ENCODE measurements around the gene UBE2E3.

DNA sequence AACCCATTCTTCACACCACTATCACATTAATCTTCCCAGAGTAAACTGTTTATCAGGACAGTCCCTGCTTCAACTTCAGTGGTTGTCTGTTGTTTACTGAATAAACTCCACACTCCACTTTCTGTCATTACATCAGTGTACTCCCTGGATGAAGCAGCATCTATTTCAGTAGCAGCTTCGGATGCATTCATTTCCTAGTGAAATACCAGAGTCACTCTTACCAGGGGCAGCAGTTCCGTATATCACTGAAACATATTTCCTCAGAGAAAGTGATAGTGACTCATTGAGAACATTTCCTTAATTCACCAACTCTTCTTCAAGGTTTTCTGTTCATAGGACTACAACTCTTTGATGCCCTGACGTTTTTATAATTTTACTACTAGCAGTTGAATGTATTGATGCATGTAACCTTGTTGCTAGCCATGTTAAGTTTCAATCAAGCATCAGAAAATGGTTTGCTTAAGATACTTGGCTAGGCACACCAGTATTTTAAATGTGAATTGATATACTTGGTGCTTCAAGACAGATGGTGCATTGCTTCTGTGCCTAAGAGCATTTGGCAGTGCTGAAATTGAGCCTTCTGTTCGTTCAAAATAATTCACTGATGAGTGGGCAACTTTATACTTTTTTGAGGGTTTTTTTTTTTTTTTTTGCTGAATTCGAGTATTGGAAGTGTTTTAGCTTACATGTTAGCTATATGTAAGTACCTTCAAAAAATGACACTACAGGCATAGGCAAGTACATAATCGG, 92.3 kb downstream of the UBE2E3 start:
- TF ChIP-seq POLR2A (IDR thresholded peaks at IDR 0.05; ENCODE audit: low read length) (no peak), GATA1 (IDR thresholded peaks at IDR 0.05; ENCODE audit: low read depth, low read length) (no peak)

Data from erythroblast (primary cell).